H9 (cell line): ENCODE results near the gene PATE1. TPM values are rescaled to one million over a fixed set of nuclear protein-coding genes. Genes with fewer than 3 reads are reported as not detected.
A peak's percentile ranks its signal among the peaks of the same experiment; 100 is the strongest.

Experiments
- DNase-seq: peaks from one replicate; pipeline ENCODE4 v3.0.0-alpha.2; 2017
- H2AFZ ChIP-seq: one replicate; pipeline ENCODE4 v1.6.1; 2013; ENCODE audit warnings: mild to moderate bottlenecking, low read length, control low read depth, moderate library complexity
- H2AK5ac ChIP-seq: 2 replicates; pipeline ENCODE4 v1.6.1; 2013; ENCODE audit warnings: low read length, control low read depth, mixed read lengths; ENCODE audit not compliant: insufficient read length
- H2BK120ac ChIP-seq: one replicate; pipeline ENCODE4 v1.6.1; 2013; ENCODE audit warnings: low read depth, mild to moderate bottlenecking, low read length, control low read depth, inconsistent platforms; ENCODE audit not compliant: poor library complexity, severe bottlenecking
- H2BK12ac ChIP-seq: 2 replicates; pipeline ENCODE4 v1.6.1; 2013; ENCODE audit warnings: low read length, control low read depth, mixed read lengths, low read depth; ENCODE audit not compliant: insufficient read length
- H2BK15ac ChIP-seq: 2 replicates; pipeline ENCODE4 v1.6.1; 2013; ENCODE audit warnings: low read depth, low read length, control low read depth
- H2BK20ac ChIP-seq: one replicate; pipeline ENCODE4 v1.6.1; 2013; ENCODE audit warnings: low read depth, mild to moderate bottlenecking, low read length, control low read depth, inconsistent platforms; ENCODE audit not compliant: poor library complexity, severe bottlenecking
- H2BK5ac ChIP-seq: 2 replicates; pipeline ENCODE4 v1.6.1; 2013; ENCODE audit warnings: low read length, control low read depth, mixed read lengths; ENCODE audit not compliant: insufficient read length
- H3K14ac ChIP-seq: 2 replicates; pipeline ENCODE4 v1.6.1; 2013; ENCODE audit warnings: low read length, control low read depth; ENCODE audit not compliant: insufficient read depth
- H3K18ac ChIP-seq: 2 replicates; pipeline ENCODE4 v1.6.1; 2013; ENCODE audit warnings: low read depth, mild to moderate bottlenecking, mixed read lengths, low read length, control low read depth; ENCODE audit not compliant: insufficient read length
- H3K23ac ChIP-seq: 2 replicates; pipeline ENCODE4 v1.6.1; 2013; ENCODE audit warnings: low read length, control low read depth, mixed read lengths, low read depth; ENCODE audit not compliant: insufficient read length
- H3K23me2 ChIP-seq: 2 replicates; pipeline ENCODE4 v1.6.1; 2013; ENCODE audit warnings: low read depth, mild to moderate bottlenecking, mixed read lengths, low read length, control low read depth; ENCODE audit not compliant: insufficient read length, poor library complexity, severe bottlenecking
- H3K27ac ChIP-seq: 2 replicates; pipeline ENCODE4 v1.5.1; 2013; ENCODE audit warnings: low read length, control low read depth, mixed read lengths, low read depth; ENCODE audit not compliant: insufficient read length
- H3K27me3 ChIP-seq: 2 replicates; pipeline ENCODE4 v1.6.1; 2013; ENCODE audit warnings: low read length, control low read depth, inconsistent platforms; ENCODE audit not compliant: insufficient read depth
- H3K4ac ChIP-seq: 2 replicates; pipeline ENCODE4 v1.6.1; 2013; ENCODE audit warnings: low read depth, mild to moderate bottlenecking, control low read depth, inconsistent platforms, low read length, moderate library complexity
- H3K4me1 ChIP-seq: 2 replicates; pipeline ENCODE4 v1.6.1; 2013; ENCODE audit warnings: low read length, control low read depth, inconsistent platforms; ENCODE audit not compliant: insufficient read depth
- H3K4me2 ChIP-seq: 2 replicates; pipeline ENCODE4 v1.6.1; 2013; ENCODE audit warnings: low read length, control low read depth, mixed read lengths; ENCODE audit not compliant: insufficient read length, insufficient read depth
- H3K56ac ChIP-seq: 2 replicates; pipeline ENCODE4 v1.6.1; 2013; ENCODE audit warnings: low read depth, mild to moderate bottlenecking, mixed read lengths, low read length, control low read depth; ENCODE audit not compliant: insufficient read length
- H3K79me1 ChIP-seq: 2 replicates; pipeline ENCODE4 v1.6.1; 2013; ENCODE audit warnings: low read depth, mild to moderate bottlenecking, moderate library complexity, low read length, control low read depth, inconsistent platforms; ENCODE audit not compliant: insufficient read depth, poor library complexity, severe bottlenecking
- H3K79me2 ChIP-seq: 2 replicates; pipeline ENCODE4 v1.6.1; 2013; ENCODE audit warnings: low read length, control low read depth, inconsistent platforms; ENCODE audit not compliant: insufficient read depth
- H3K9ac ChIP-seq: 2 replicates; pipeline ENCODE4 v1.6.1; 2013; ENCODE audit warnings: low read length, control low read depth, mixed read lengths; ENCODE audit not compliant: insufficient read length; ENCODE audit errors: extremely low read depth
- H3K9me3 ChIP-seq: one replicate; pipeline ENCODE4 v1.6.1; 2013; ENCODE audit warnings: low read depth, low read length, inconsistent platforms; ENCODE audit not compliant: control insufficient read depth
- H3T11ph ChIP-seq: one replicate; pipeline ENCODE4 v1.6.1; 2013; ENCODE audit warnings: mild to moderate bottlenecking, low read length, control low read depth, inconsistent platforms
- H4K20me1 ChIP-seq: one replicate; pipeline ENCODE4 v1.6.1; 2013; ENCODE audit not compliant: control insufficient read depth, insufficient read length, insufficient read depth
- H4K5ac ChIP-seq: 2 replicates; pipeline ENCODE4 v1.6.1; 2013; ENCODE audit warnings: low read depth, mild to moderate bottlenecking, mixed read lengths, low read length, control low read depth; ENCODE audit not compliant: insufficient read length
- H4K8ac ChIP-seq: replicated peaks from 2 replicates; pipeline ENCODE4 v1.6.1; 2013; ENCODE audit warnings: low read length, control low read depth, mixed read lengths, low read depth; ENCODE audit not compliant: insufficient read length
- H4K91ac ChIP-seq: 2 replicates; pipeline ENCODE4 v1.6.1; 2013; ENCODE audit warnings: low read depth, mild to moderate bottlenecking, moderate library complexity, mixed read lengths, low read length, control low read depth; ENCODE audit not compliant: insufficient read length
- H3K27ac Mint-ChIP-seq, 3 experiments: 2 replicates in 2 of 3; 3 replicates in 1 of 3; pipeline ENCODE4 v1.8.0; 2020 to 2021; ENCODE audit warnings: mixed read lengths in 3 of 3, mild to moderate bottlenecking in 1 of 3, moderate library complexity in 1 of 3
- H3K27me3 Mint-ChIP-seq: 2 replicates; pipeline ENCODE4 v1.8.0; 2021; ENCODE audit warnings: low read depth, mild to moderate bottlenecking, moderate library complexity, mixed read lengths
- H3K36me3 Mint-ChIP-seq, 3 experiments: 2 replicates in 2 of 3; 3 replicates in 1 of 3; pipeline ENCODE4 v1.8.0; 2020 to 2021; ENCODE audit warnings: low read depth in 3 of 3, mixed read lengths in 3 of 3; ENCODE audit not compliant: insufficient read depth in 1 of 3
- H3K4me1 Mint-ChIP-seq, 2 experiments: 2 replicates each; pipeline ENCODE4 v1.8.0; 2020; ENCODE audit warnings: mixed read lengths in 2 of 2
- H3K4me3 Mint-ChIP-seq, 2 experiments: 2 replicates in 1 of 2; 3 replicates in 1 of 2; pipeline ENCODE4 v1.8.0; 2020 to 2021; ENCODE audit warnings: mild to moderate bottlenecking in 2 of 2, mixed read lengths in 2 of 2, moderate library complexity in 1 of 2
- H3K9me3 Mint-ChIP-seq, 2 experiments: 2 replicates in 1 of 2; 3 replicates in 1 of 2; pipeline ENCODE4 v1.8.0; 2020; ENCODE audit warnings: mild to moderate bottlenecking in 2 of 2, mixed read lengths in 2 of 2, moderate library complexity in 1 of 2
- CTCF ChIP-seq: fragments of 200-600 bp; sonication (generic); conservative IDR thresholded peaks from 3 replicates; pipeline ENCODE4 v1.8.0; 2021; ENCODE audit warnings: antibody characterized with exemption, mild to moderate bottlenecking
- WGBS: extraction: QIAGEN DNeasy Blood & Tissue Kit; methylation state at CpG from one replicate; pipeline ENCODE4 v1.1.7; 2013; ENCODE audit warnings: missing lambda C conversion rate, low lambda C conversion rate, mixed read lengths; ENCODE audit not compliant: insufficient read length; ENCODE audit errors: extremely low coverage; 5-methylcytosine and 5-hydroxymethylcytosine counted together
- total RNA-seq: library from RNA; stranded (reverse); gene quantifications from 2 replicates; pipeline ENCODE4 v1.2.1, GENCODE V29; 2021

Gene PATE1
- total RNA-seq, 1 experiment from 2014 or later = not detected

GRCh38 chr11:125797641-125798040 lies 51.6 kb downstream of the PATE1 start:
- Histone ChIP-seq H2BK120ac (no peak overlapping the region), H3K4ac (no peak overlapping the region), H4K5ac (no peak overlapping the region), H3K79me1 (no peaks in the 10 kb centered on the region), H3K56ac (no peak overlapping the region), H2AFZ (no peak overlapping the region), H2AK5ac (no peak overlapping the region), H3K27me3 (no peaks in the 10 kb centered on the region), H2BK20ac (no peak overlapping the region), H3T11ph (no peak overlapping the region), H3K9ac (no peak overlapping the region), H2BK5ac (no peak overlapping the region), H4K8ac (no peak overlapping the region), H2BK15ac (no peak overlapping the region), H3K4me2 (no peak overlapping the region), H3K14ac (no peak overlapping the region), H3K9me3 (no peaks in the 10 kb centered on the region), H3K23me2 (no peaks in the 10 kb centered on the region), H3K18ac (no peak overlapping the region), H4K91ac (no peak overlapping the region), H3K79me2 (no peaks in the 10 kb centered on the region), H2BK12ac (no peak overlapping the region), H4K20me1 (no peaks in the 10 kb centered on the region), H3K4me1 (no peaks in the 10 kb centered on the region; the same call in 1 of the 2 replicates), H3K27ac (no peak overlapping the region), H3K23ac (no peak overlapping the region)
- H3K4me1 Mint-ChIP-seq = peaks cover 13% of the 10 kb centered on the region in 2 experiments
- no peak overlapping the region for H3K27ac Mint-ChIP-seq
- no peaks in the 10 kb centered on the region for H3K27me3 Mint-ChIP-seq
- no CpG with 5 or more reads among the region's 4 CpGs for WGBS
- H3K4me3 Mint-ChIP-seq = no peak overlapping the region
- no peak for TF ChIP-seq CTCF
- peaks cover 40 to 44% of the 10 kb centered on the region in 2 experiments for H3K9me3 Mint-ChIP-seq
- peaks cover 2 to 16% (median 4%) of the 10 kb centered on the region in 3 experiments; a peak in 4 of 7 replicates for H3K36me3 Mint-ChIP-seq
- DNase-seq = peak; percentile 56

Other genes with a start within 250 kb of the PATE1 start
- gene EI24, start 176.8 kb upstream of the PATE1 start, total RNA-seq = 146 and 151 TPM in 2 replicates
- gene STT3A, start 153.4 kb upstream of the PATE1 start, total RNA-seq = 125 and 128 TPM in 2 replicates
- 119 and 126 TPM in 2 replicates for gene CHEK1, start 121.1 kb upstream of the PATE1 start, total RNA-seq
- gene ACRV1, start 65.4 kb upstream of the PATE1 start, total RNA-seq = not detected in 2 replicates
- 0.17 and 0.44 TPM in 2 replicates for gene PATE2, start 32.5 kb downstream of the PATE1 start, total RNA-seq
- gene PATE3, start 41.8 kb downstream of the PATE1 start, total RNA-seq = not detected in 2 replicates
- not detected in 2 replicates for gene PATE4, start 87.0 kb downstream of the PATE1 start, total RNA-seq
- 8.0 and 8.6 TPM in 2 replicates for gene HYLS1, start 141.4 kb downstream of the PATE1 start, total RNA-seq
- gene PUS3, start 156.9 kb downstream of the PATE1 start, total RNA-seq = 20.0 and 26.9 TPM in 2 replicates
- 6.9 and 7.4 TPM in 2 replicates for gene DDX25, start 158.2 kb downstream of the PATE1 start, total RNA-seq
- gene VSIG10L2, start 199.8 kb downstream of the PATE1 start, total RNA-seq = not detected in 2 replicates